Measurements from ENCODE around the gene COMTD1.
"Not testable (repeated sequence)": the region's sequence is repeated elsewhere in the genome, so short reads cannot be mapped to it uniquely, and the experiment has no call there.

COMTD1 gene

DNA sequence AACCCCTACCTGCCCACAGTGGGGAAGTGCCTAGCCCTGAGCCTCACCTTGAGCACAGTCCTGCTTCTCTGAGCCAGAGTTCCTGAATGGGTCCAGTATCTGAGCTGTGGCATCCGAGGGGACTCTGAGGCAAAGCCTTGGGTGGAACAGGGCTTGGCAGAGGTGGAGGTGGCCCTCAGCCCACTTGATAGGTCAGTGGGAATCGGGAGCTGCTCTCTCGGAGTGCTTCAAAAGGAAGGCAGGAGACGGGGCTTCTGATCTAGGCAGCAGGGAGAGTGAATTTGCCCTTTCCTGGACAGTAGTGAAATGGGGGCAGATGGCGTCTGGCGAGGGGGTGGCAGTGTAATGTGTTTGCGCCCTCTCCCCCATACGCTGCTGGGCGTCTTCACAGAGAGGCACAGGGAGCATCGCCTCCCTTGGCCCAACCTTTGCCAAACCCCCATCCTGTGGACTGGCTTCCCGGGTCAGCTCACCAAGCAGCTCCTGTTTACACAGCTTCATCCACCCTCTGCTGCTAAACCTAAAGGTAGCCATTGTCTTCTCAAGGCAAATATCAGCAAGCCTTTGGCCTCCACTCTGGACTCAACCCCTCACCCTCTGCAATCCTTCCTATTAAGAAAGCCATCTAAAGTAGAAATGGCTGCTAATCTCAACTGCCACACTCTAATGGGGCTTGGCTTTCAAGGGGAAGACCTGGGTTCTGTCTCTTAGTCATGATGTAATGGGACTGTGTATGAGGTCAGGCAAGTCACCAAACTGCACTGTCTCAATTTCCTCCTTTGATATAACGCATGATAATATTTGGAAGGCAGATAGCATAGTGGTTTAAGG, 46.3 kb downstream of the COMTD1 start:
- no peak for DNase-seq

DNA sequence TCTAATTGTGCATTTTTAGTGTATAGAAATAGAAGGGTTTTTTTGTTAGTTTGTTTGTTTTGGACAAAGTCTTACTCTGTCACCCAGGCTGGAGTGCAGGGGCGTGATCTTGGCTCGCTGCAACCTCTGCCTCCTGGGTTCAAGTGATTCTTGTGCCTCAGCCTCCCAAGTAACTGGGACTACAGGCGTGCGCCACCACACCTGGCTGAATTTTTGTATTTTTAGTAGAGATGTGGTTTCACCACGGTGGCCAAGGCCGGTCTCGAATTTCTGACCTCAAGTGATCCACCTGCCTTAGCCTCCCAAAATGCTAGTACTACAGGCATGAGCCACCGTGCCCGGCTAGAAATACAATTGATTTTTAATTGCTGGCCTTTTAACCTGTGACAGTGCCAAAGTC, 47.2 kb downstream of the COMTD1 start:
- DNase-seq = not testable (repeated sequence)

DNA sequence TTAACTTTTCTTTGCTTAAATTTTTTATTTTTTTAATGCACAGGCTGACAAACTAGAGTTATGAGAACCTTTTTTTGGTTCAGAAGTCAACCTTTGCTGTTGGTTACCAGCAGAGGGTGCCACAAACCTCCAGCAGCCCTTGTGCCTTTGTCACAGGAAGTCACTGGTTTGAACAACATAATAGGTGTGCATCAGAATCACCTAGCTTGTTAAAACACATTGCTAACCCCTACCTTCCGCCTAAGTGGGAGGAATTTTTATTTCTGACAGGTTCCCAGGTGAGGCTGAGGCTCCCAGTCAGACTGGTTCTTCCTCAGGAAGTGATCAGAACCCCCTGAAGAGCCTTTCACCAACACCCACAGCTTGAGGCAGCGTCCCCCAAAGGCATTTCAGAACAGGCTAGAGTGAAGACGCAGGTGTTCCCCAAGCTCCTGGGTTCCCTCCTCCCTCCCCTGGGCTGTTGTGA, 47.8 kb downstream of the COMTD1 start:
- DNase-seq = peak; percentile 83

DNA sequence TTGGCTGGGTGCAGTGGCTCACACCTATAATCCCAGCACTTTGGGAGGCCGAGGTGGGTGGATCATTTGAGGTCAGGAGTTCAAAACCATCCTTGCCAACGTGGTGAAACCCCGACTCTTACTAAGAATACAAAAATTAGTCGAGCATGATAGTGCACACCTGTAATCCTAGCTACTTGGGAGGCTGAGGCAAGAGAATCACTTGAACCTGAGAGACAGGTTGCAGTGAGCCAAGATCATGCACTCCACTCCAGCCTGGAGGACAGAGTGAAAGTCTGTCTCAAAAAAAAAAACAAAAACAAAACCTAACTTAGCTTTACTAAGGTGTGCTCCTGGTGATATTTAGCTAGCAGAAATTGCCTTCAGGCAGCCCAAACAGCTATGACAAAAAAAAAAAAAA, 49.4 kb downstream of the COMTD1 start:
- DNase-seq = no peak

Measured in CD4-positive, alpha-beta T cell treated with Interleukin-12 subunit alpha and Interleukin-12 subunit beta, for 1 hour (primary cell).